GM12878 (cell line): ENCODE data around the gene PHPT1. TPM values are rescaled to one million over a fixed set of nuclear protein-coding genes. Genes with fewer than 3 reads are reported as not detected.

Experiments used
- ATAC-seq: fragments of 200-7000 bp; cut with Tn5 transposase; 3 replicates; pipeline ENCODE4 v1.9.1; 2020; ENCODE audit warnings: mild to moderate bottlenecking, moderate library complexity
- BruUV-seq: library from RNA; stranded (reverse); fragments of 400-500 nt; replicated peaks from 2 replicates; lab custom pipeline; 2021; lab: Mats Ljungman, UMichigan
- CTCF ChIA-PET: fragments of 300-600 bp; sonication (Branson Sonifier 250); formaldehyde crosslinking; extraction: SDS; loops from one replicate; lab custom pipeline; 2021; ENCODE audit warnings: inconsistent platforms; lab: Yijun Ruan, JAX
- POLR2A ChIA-PET: fragments of 350-600 bp; formaldehyde crosslinking; extraction: SDS; loops from one replicate; lab custom pipeline; 2021; ENCODE audit warnings: inconsistent platforms; lab: Charles Lee
- RAD21 ChIA-PET: fragments of 300-600 bp; sonication (Branson Sonifier 250); formaldehyde crosslinking; loops from one replicate; lab custom pipeline; 2023; ENCODE audit warnings: antibody characterized with exemption; ENCODE audit not compliant: unreplicated experiment; lab: Charles Lee
- SMC1A ChIA-PET: fragments of 300-600 bp; sonication (Branson Sonifier 250); formaldehyde crosslinking; loops from one replicate; lab custom pipeline; 2023; ENCODE audit not compliant: unreplicated experiment, uncharacterized antibody; lab: Charles Lee
- DNase-seq: peaks from one replicate; pipeline ENCODE4 v3.0.0-alpha.2; 2011; ENCODE audit warnings: low read depth, low spot score
- FAIRE-seq: peaks from 3 replicates; lab custom pipeline; 2011; peaks lifted over from hg19 to GRCh38; lab: Jason Lieb, UNC
- H2AFZ ChIP-seq: 2 replicates; pipeline ENCODE4 v1.6.0; 2011; ENCODE audit warnings: low read depth, low read length, control low read depth; ENCODE audit not compliant: control insufficient read depth
- H3K27ac ChIP-seq: 2 replicates; pipeline ENCODE4 v1.5.1; 2011; ENCODE audit warnings: control low read depth; ENCODE audit not compliant: control insufficient read depth, insufficient read depth
- H3K27me3 ChIP-seq, 2 experiments: replicated peaks in 1 of 2; 2 replicates each; pipeline versions ENCODE4 v1.6.0 to v1.6.1; 2011; ENCODE audit warnings: low read length in 1 of 2; ENCODE audit not compliant: control insufficient read depth in 2 of 2, insufficient read depth in 2 of 2
- H3K36me3 ChIP-seq, 2 experiments: 2 replicates each; pipeline ENCODE4 v1.5.1; 2011; ENCODE audit warnings: low read length in 1 of 2; ENCODE audit not compliant: control insufficient read depth in 2 of 2, insufficient read depth in 2 of 2
- H3K4me1 ChIP-seq: 2 replicates; pipeline ENCODE4 v1.6.1; 2011; ENCODE audit warnings: mild to moderate bottlenecking, low read length, moderate library complexity, mixed read lengths; ENCODE audit not compliant: control insufficient read depth, insufficient read depth
- H3K4me2 ChIP-seq: 2 replicates; pipeline ENCODE4 v1.6.0; 2011; ENCODE audit warnings: control low read depth; ENCODE audit not compliant: control insufficient read depth, insufficient read depth
- H3K4me3 ChIP-seq: fragments of 200-600 bp; sonication (generic); 2 replicates; pipeline ENCODE4 v1.5.1; 2016
- H3K79me2 ChIP-seq: 2 replicates; pipeline ENCODE4 v1.6.0; 2011; ENCODE audit warnings: low read length; ENCODE audit not compliant: control insufficient read depth, insufficient read depth
- H3K9ac ChIP-seq: 2 replicates; pipeline ENCODE4 v1.8.0; 2011; ENCODE audit warnings: low read length, control low read depth, mixed read lengths; ENCODE audit not compliant: control insufficient read depth, insufficient read depth
- H3K9me3 ChIP-seq: replicated peaks from 3 replicates; pipeline ENCODE4 v1.5.1; 2011; ENCODE audit warnings: mild to moderate bottlenecking, low read length; ENCODE audit not compliant: control insufficient read depth, insufficient read depth
- H4K20me1 ChIP-seq: 2 replicates; pipeline ENCODE4 v1.6.0; 2011; ENCODE audit not compliant: control insufficient read depth, insufficient read depth
- ASH2L ChIP-seq: fragments of 300-600, 200-600 bp; sonication (generic); IDR thresholded peaks from 2 replicates; pipeline ENCODE4 v1.6.1; 2017; ENCODE audit warnings: low read depth, mild to moderate bottlenecking, borderline replicate concordance
- EED ChIP-seq: sonication (generic); IDR thresholded peaks from 2 replicates; pipeline ENCODE4 v1.6.1; 2016; ENCODE audit warnings: antibody characterized with exemption, low read depth
- FOXK2 ChIP-seq: fragments of 450-650 bp; IDR thresholded peaks from 2 replicates; pipeline ENCODE4 v1.6.1; 2017; ENCODE audit warnings: mild to moderate bottlenecking, moderate library complexity
- JUND ChIP-seq: IDR thresholded peaks from 2 replicates; pipeline ENCODE4 v1.6.1; 2012; ENCODE audit warnings: low read depth, mild to moderate bottlenecking, low read length, improper control_type of control experiment, moderate library complexity
- LARP7 ChIP-seq: fragments of 450-650 bp; IDR thresholded peaks from 2 replicates; pipeline ENCODE4 v1.6.1; 2017; ENCODE audit warnings: mild to moderate bottlenecking
- MTA3 ChIP-seq: IDR thresholded peaks from 2 replicates; pipeline ENCODE4 v1.6.1; 2012; ENCODE audit warnings: low read length, inconsistent platforms, borderline replicate concordance
- SMAD1 ChIP-seq: fragments of 450-650 bp; IDR thresholded peaks from 2 replicates; pipeline ENCODE4 v1.6.1; 2018; ENCODE audit warnings: mild to moderate bottlenecking, low read depth; ENCODE audit not compliant: partially characterized antibody
- SP1 ChIP-seq: IDR thresholded peaks from one replicate; pipeline ENCODE4 v1.6.1; 2011; ENCODE audit warnings: low read depth, low read length
- ZNF274 ChIP-seq: IDR thresholded peaks from one replicate; pipeline ENCODE4 v1.8.0; 2011; ENCODE audit not compliant: insufficient read length, insufficient read depth
- ZNF622 ChIP-seq: fragments of 450-650 bp; IDR thresholded peaks from 2 replicates; pipeline ENCODE4 v1.6.1; 2017; ENCODE audit warnings: mild to moderate bottlenecking, inconsistent platforms
- WGBS: methylation state at CpG from one replicate; pipeline ENCODE4 v1.1.6; 2016; ENCODE audit warnings: low lambda C conversion rate; ENCODE audit not compliant: insufficient replicate concordance, insufficient coverage; ENCODE audit errors: missing lambda C conversion rate; 5-methylcytosine and 5-hydroxymethylcytosine counted together
- in situ Hi-C: fragments of 300-500 bp; cut with MboI; formaldehyde crosslinking; loops from 9 replicates; pipeline ENCODE4 v1.14.3; 2018; ENCODE audit warnings: mixed read lengths
- intact Hi-C: fragments of 100-400 bp; cut with micrococcal nuclease; formaldehyde crosslinking; loops from one replicate; pipeline ENCODE4 v1.14.2; 2022; ENCODE audit not compliant: unreplicated experiment
- polyA plus RNA-seq, 11 experiments: library from polyadenylated mRNA; depleted of rRNA in 4 of 11; unstranded in 6 of 11; stranded (reverse) in 5 of 11; fragments of >200 nt; fragmentation: Nextera tagmentation in 4 of 11; fragmentation: Illumina TruSeq in 1 of 11; extraction: Ambion mirVana in 4 of 11; extraction: Trizol in 1 of 11; gene quantifications; 1 replicate in 1 of 11; 2 replicates in 10 of 11; pipeline versions ENCODE4 v1.2.1 to v1.2.3, GENCODE V29; 2011 to 2016; ENCODE audit warnings: inconsistent platforms in 2 of 11, missing spikeins in 2 of 11, low read depth in 1 of 11
- total RNA-seq, 4 experiments: library from RNA; depleted of rRNA in 3 of 4; stranded (reverse); fragments of >200 nt in 3 of 4; fragmentation: Illumina TruSeq in 1 of 4; extraction: Trizol in 1 of 4; gene quantifications; 2 replicates each; pipeline versions ENCODE4 v1.2.1 to v1.2.3, GENCODE V29; 2013 to 2021
- TF ChIP-seq, protein P1 (sequence below): IDR thresholded peaks from 2 replicates; pipeline ENCODE4 v1.6.1; 2011; ENCODE audit warnings: mild to moderate bottlenecking, low read depth, low read length, moderate library complexity; ENCODE audit not compliant: insufficient replicate concordance

Gene PHPT1
- total and polyA plus RNA-seq, 10 of the 15 experiments (the other 5 are each of a cell fraction or from before 2014, with no cell fraction given), result 56.2 to 323 (median 140) TPM

DNA sequence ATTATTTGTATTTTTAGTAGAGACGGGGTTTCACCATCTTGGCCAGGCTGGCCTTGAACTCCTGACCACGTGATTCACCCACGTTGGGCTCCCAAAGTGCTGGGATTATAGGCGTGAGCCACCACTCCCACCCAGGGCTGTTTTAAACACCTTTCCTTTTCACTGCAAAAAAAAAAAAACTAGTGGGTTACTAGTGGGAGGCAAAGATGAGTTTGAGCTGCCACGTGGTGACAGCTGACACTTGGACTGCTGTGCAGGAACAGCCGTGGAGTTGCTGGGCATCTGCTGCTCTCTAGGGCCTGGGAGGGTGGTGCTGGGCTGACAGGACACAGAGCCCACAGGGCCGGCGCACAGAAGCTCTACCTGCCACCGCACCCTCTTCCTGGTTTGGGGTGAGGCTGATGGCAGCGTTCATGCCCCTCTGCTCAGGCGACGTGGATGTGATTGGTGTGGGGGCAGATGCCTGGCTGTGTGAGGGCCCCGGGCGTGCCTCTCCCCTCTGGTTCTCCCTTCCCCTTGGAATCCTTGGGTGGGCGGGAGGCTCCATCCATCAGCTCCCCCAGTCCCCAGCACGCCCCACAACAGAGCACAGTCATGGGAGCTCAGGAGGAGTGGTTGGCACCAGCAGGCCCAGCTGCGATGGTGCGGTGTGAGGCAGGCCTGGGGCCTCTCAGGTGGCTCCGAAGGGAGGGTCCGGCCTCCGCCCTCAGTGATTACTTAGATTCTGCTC lies 24.5 kb upstream of the PHPT1 start:
- in situ Hi-C loops (no loop called here), intact Hi-C loops (no loop called here)
- Histone ChIP-seq H3K36me3 (peaks cover 9 to 11% of the 10 kb centered on the region in 2 experiments), H3K9ac (no peak overlapping the region), H3K4me1 (no peaks in the 10 kb centered on the region), H4K20me1 (no peaks in the 10 kb centered on the region), H3K27me3 (no peaks in the 10 kb centered on the region), H3K27ac (no peak overlapping the region), H2AFZ (no peak overlapping the region), H3K4me2 (no peak overlapping the region), H3K9me3 (no peaks in the 10 kb centered on the region), H3K4me3 (no peak overlapping the region), H3K79me2 (no peaks in the 10 kb centered on the region)
- SMC1A ChIA-PET, result interaction anchor here (1.0 kb wide), 1 partner anchor 9 kb away, joined by 3 read pairs; no protein-coding TSS in a partner anchor
- WGBS, result 93% methylated on average over 21 of the region's 21 CpGs
- no peak for FAIRE-seq
- RAD21 ChIA-PET, result no interaction called here
- CTCF ChIA-PET, result no interaction called here
- no peak for ATAC-seq
- POLR2A ChIA-PET, result no interaction called here
- no peak for DNase-seq
- TF ChIP-seq MTA3, result no peak
- TF ChIP-seq JUND, result no peak
- TF ChIP-seq FOXK2, result no peak
- no peak for TF ChIP-seq SMAD1
- no peak for TF ChIP-seq SP1
- no peak for TF ChIP-seq ZNF622
- no peak for TF ChIP-seq ZNF274
- no peak for TF ChIP-seq LARP7
- no peak for TF ChIP-seq ASH2L
- no peak for TF ChIP-seq EED
- TF ChIP-seq, protein P1, sequence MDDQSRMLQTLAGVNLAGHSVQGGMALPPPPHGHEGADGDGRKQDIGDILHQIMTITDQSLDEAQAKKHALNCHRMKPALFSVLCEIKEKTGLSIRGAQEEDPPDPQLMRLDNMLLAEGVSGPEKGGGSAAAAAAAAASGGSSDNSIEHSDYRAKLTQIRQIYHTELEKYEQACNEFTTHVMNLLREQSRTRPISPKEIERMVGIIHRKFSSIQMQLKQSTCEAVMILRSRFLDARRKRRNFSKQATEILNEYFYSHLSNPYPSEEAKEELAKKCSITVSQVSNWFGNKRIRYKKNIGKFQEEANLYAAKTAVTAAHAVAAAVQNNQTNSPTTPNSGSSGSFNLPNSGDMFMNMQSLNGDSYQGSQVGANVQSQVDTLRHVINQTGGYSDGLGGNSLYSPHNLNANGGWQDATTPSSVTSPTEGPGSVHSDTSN, result no peak
- BruUV-seq, result no TSS peak
